Stimulated activated memory B cell treated with anti-CD40 and anti-IgM and Interleukin-4, amounts not matched to agents 10 μg/mL and 1 μg/mL and 100 μg/mL, for 72 hours (primary cell): ENCODE measurements around the gene NOD1.

ENCODE experiments used
- ATAC-seq: fragments of 150-1000 bp; cut with Tn5 transposase; 2 replicates; pipeline ENCODE4 v1.10.0; 2021
- H3K27ac Mint-ChIP-seq: one replicate; pipeline ENCODE4 v1.8.0; 2022; ENCODE audit warnings: mild to moderate bottlenecking, mixed read lengths
- H3K27me3 Mint-ChIP-seq: one replicate; pipeline ENCODE4 v1.8.0; 2022; ENCODE audit warnings: mixed read lengths
- H3K36me3 Mint-ChIP-seq: one replicate; pipeline ENCODE4 v1.8.0; 2022; ENCODE audit warnings: mixed read lengths
- H3K4me1 Mint-ChIP-seq: one replicate; pipeline ENCODE4 v1.8.0; 2022; ENCODE audit warnings: mixed read lengths
- H3K4me3 Mint-ChIP-seq: one replicate; pipeline ENCODE4 v1.8.0; 2022; ENCODE audit warnings: mild to moderate bottlenecking, moderate library complexity, mixed read lengths
- H3K9me3 Mint-ChIP-seq: one replicate; pipeline ENCODE4 v1.8.0; 2022; ENCODE audit warnings: mixed read lengths

Gene NOD1

GRCh38 chr7:30468041-30468440, 10.5 kb downstream of the NOD1 start:
- no peaks in the 10 kb centered on the region for H3K27me3 Mint-ChIP-seq
- ATAC-seq = no peak
- peaks cover 23% of the 10 kb centered on the region for H3K36me3 Mint-ChIP-seq
- H3K9me3 Mint-ChIP-seq = no peaks in the 10 kb centered on the region
- H3K27ac Mint-ChIP-seq = peak overlapping the region; percentile 72
- no peak overlapping the region for H3K4me3 Mint-ChIP-seq
- H3K4me1 Mint-ChIP-seq = peaks cover 90% of the 10 kb centered on the region

GRCh38 chr7:30467271-30467670, 11.3 kb downstream of the NOD1 start:
- Mint-ChIP-seq H3K27ac (peak overlapping the region; percentile 72), H3K4me3 (no peak overlapping the region), H3K9me3 (no peaks in the 10 kb centered on the region), H3K27me3 (no peaks in the 10 kb centered on the region), H3K36me3 (peaks cover 15% of the 10 kb centered on the region), H3K4me1 (peaks cover 96% of the 10 kb centered on the region)
- no peak for ATAC-seq

GRCh38 chr7:30466266-30466665, 12.3 kb downstream of the NOD1 start:
- Mint-ChIP-seq H3K9me3 (no peaks in the 10 kb centered on the region), H3K36me3 (peaks cover 17% of the 10 kb centered on the region), H3K4me3 (no peak overlapping the region), H3K27me3 (no peaks in the 10 kb centered on the region), H3K4me1 (peaks cover 95% of the 10 kb centered on the region), H3K27ac (peak overlapping the region; percentile 53)
- ATAC-seq = no peak

- ATAC-seq = no peak
- no peaks in the 10 kb centered on the region for H3K9me3 Mint-ChIP-seq
- peak overlapping the region; percentile 53 for H3K27ac Mint-ChIP-seq
- H3K27me3 Mint-ChIP-seq = no peaks in the 10 kb centered on the region
- H3K4me1 Mint-ChIP-seq = peaks cover 90% of the 10 kb centered on the region
- H3K4me3 Mint-ChIP-seq = no peak overlapping the region
- H3K36me3 Mint-ChIP-seq = peaks cover 17% of the 10 kb centered on the region
Observed at GRCh38 chr7:30465811-30466180, 12.8 kb downstream of the NOD1 start.

GRCh38 chr7:30465046-30465810, 13.4 kb downstream of the NOD1 start:
- peak overlapping the region; percentile 53 for H3K27ac Mint-ChIP-seq

GRCh38 chr7:30464231-30464671, 14.3 kb downstream of the NOD1 start:
- peaks cover 87% of the 10 kb centered on the region for H3K4me1 Mint-ChIP-seq
- peak; percentile 89 for ATAC-seq
- H3K4me3 Mint-ChIP-seq = peak overlapping the region; percentile 16
- peaks cover 19% of the 10 kb centered on the region for H3K36me3 Mint-ChIP-seq
- H3K27me3 Mint-ChIP-seq = no peaks in the 10 kb centered on the region
- peak overlapping the region; percentile 53 for H3K27ac Mint-ChIP-seq
- no peaks in the 10 kb centered on the region for H3K9me3 Mint-ChIP-seq

More at GRCh38 chr7:30465046-30465810, 13.4 kb downstream of the NOD1 start:
- no peaks in the 10 kb centered on the region for H3K9me3 Mint-ChIP-seq
- H3K4me1 Mint-ChIP-seq = peaks cover 94% of the 10 kb centered on the region
- no peak overlapping the region for H3K4me3 Mint-ChIP-seq
- no peak for ATAC-seq
- H3K27me3 Mint-ChIP-seq = no peaks in the 10 kb centered on the region
- H3K36me3 Mint-ChIP-seq = peaks cover 19% of the 10 kb centered on the region

GRCh38 chr7:30463405-30464145, 15.0 kb downstream of the NOD1 start:
- Mint-ChIP-seq H3K27me3 (no peaks in the 10 kb centered on the region), H3K9me3 (no peaks in the 10 kb centered on the region), H3K4me3 (peak overlapping the region; percentile 16), H3K4me1 (peaks cover 80% of the 10 kb centered on the region), H3K27ac (peak overlapping the region; percentile 53), H3K36me3 (peaks cover 17% of the 10 kb centered on the region)
- peak; percentile 62 for ATAC-seq

GRCh38 chr7:30462179-30462578, 16.4 kb downstream of the NOD1 start:
- ATAC-seq = no peak
- Mint-ChIP-seq H3K27ac (no peak overlapping the region), H3K4me3 (no peak overlapping the region), H3K36me3 (peaks cover 17% of the 10 kb centered on the region), H3K9me3 (no peaks in the 10 kb centered on the region), H3K27me3 (no peaks in the 10 kb centered on the region), H3K4me1 (peaks cover 66% of the 10 kb centered on the region)

- no peak for ATAC-seq
- H3K4me1 Mint-ChIP-seq = peaks cover 47% of the 10 kb centered on the region
- H3K4me3 Mint-ChIP-seq = no peak overlapping the region
- H3K27ac Mint-ChIP-seq = peak overlapping the region; percentile 28
- peaks cover 26% of the 10 kb centered on the region for H3K36me3 Mint-ChIP-seq
- no peaks in the 10 kb centered on the region for H3K27me3 Mint-ChIP-seq
- no peaks in the 10 kb centered on the region for H3K9me3 Mint-ChIP-seq
Observed at GRCh38 chr7:30460246-30460633, 18.3 kb downstream of the NOD1 start.

GRCh38 chr7:30459591-30460245, 18.9 kb downstream of the NOD1 start:
- ATAC-seq = no peak
- H3K27ac Mint-ChIP-seq = peak overlapping the region; percentile 28
- H3K36me3 Mint-ChIP-seq = peaks cover 29% of the 10 kb centered on the region
- H3K27me3 Mint-ChIP-seq = no peaks in the 10 kb centered on the region
- H3K4me1 Mint-ChIP-seq = peaks cover 42% of the 10 kb centered on the region
- H3K4me3 Mint-ChIP-seq = no peak overlapping the region
- no peaks in the 10 kb centered on the region for H3K9me3 Mint-ChIP-seq

GRCh38 chr7:30458311-30458710, 20.3 kb downstream of the NOD1 start:
- Mint-ChIP-seq H3K4me1 (peaks cover 28% of the 10 kb centered on the region), H3K4me3 (no peak overlapping the region), H3K36me3 (peaks cover 36% of the 10 kb centered on the region), H3K27me3 (no peaks in the 10 kb centered on the region), H3K27ac (no peak overlapping the region), H3K9me3 (no peaks in the 10 kb centered on the region)
- no peak for ATAC-seq

- Mint-ChIP-seq H3K27ac (no peak overlapping the region), H3K9me3 (no peaks in the 10 kb centered on the region), H3K4me3 (no peak overlapping the region), H3K27me3 (no peaks in the 10 kb centered on the region), H3K36me3 (peaks cover 42% of the 10 kb centered on the region), H3K4me1 (no peaks in the 10 kb centered on the region)
- no peak for ATAC-seq
Observed at GRCh38 chr7:30453921-30454320, 24.7 kb downstream of the NOD1 start.

- Mint-ChIP-seq H3K27me3 (no peaks in the 10 kb centered on the region), H3K4me1 (no peaks in the 10 kb centered on the region), H3K4me3 (no peak overlapping the region), H3K27ac (no peak overlapping the region), H3K9me3 (no peaks in the 10 kb centered on the region), H3K36me3 (peaks cover 49% of the 10 kb centered on the region)
- no peak for ATAC-seq
Observed at GRCh38 chr7:30453016-30453415, 25.6 kb downstream of the NOD1 start.

GRCh38 chr7:30452280-30452930, 26.2 kb downstream of the NOD1 start:
- ATAC-seq = no peak
- H3K27me3 Mint-ChIP-seq = no peaks in the 10 kb centered on the region
- no peak overlapping the region for H3K27ac Mint-ChIP-seq
- H3K4me3 Mint-ChIP-seq = no peak overlapping the region
- no peaks in the 10 kb centered on the region for H3K4me1 Mint-ChIP-seq
- no peaks in the 10 kb centered on the region for H3K9me3 Mint-ChIP-seq
- H3K36me3 Mint-ChIP-seq = peaks cover 50% of the 10 kb centered on the region
